Measurements from ENCODE around the gene CADM1. TPM values are rescaled to one million over a fixed set of nuclear protein-coding genes. Genes with fewer than 3 reads are reported as not detected.
A peak's percentile ranks its signal among the peaks of the same experiment; 100 is the strongest.

Gene CADM1
- total and polyA plus RNA-seq, 2 donors (not counting 3 experiments of a cell fraction or from before 2014, with no cell fraction given): 0.52 to 2.6 TPM

GRCh38 chr11:115222863-115223530, 281.2 kb downstream of the CADM1 start:
- ChIA-PET POLR2A (no interaction called here), CTCF (interaction anchor here (0.7 kb wide), 1 partner anchor 142 kb away, joined by 3 read pairs; no protein-coding TSS in a partner anchor)
- Histone ChIP-seq H3K9me1 (replicated peaks; ENCODE audit: control insufficient read depth, extremely low read depth, insufficient read depth, low read length) (no peaks in the 10 kb centered on the region), H3K79me2 (ENCODE audit: control insufficient read depth, insufficient read depth, low read length) (no peaks in the 10 kb centered on the region), H3K4me1 (ENCODE audit: control insufficient read depth, extremely low read depth, insufficient read depth, low read length) (peaks cover 5% of the 10 kb centered on the region), H3K4me3 (replicated peaks in 1 of 3; ENCODE audit: insufficient read depth in 1 of 3, low read depth in 1 of 3, low read length in 3 of 3) (no peak overlapping the region), H3K9me3 (replicated peaks; ENCODE audit: control insufficient read depth, insufficient read depth, low read length) (no peaks in the 10 kb centered on the region), H3K27me3 (ENCODE audit: control insufficient read depth in 2 of 2, insufficient read depth in 2 of 2, low read length in 2 of 2) (no peaks in the 10 kb centered on the region), H2AFZ (ENCODE audit: low read depth, low read length) (no peak overlapping the region), H4K20me1 (replicated peaks; ENCODE audit: control insufficient read depth, extremely low read depth, insufficient read depth, low read length) (no peaks in the 10 kb centered on the region), H3K4me2 (ENCODE audit: insufficient read depth, low read length) (no peak overlapping the region), H3K27ac (ENCODE audit: insufficient read depth, low read depth, low read length) (peak overlapping the region; percentile 17), H3K36me3 (ENCODE audit: control insufficient read depth in 2 of 2, extremely low read depth in 1 of 2, insufficient read depth in 2 of 2, low read length in 2 of 2) (no peaks in the 10 kb centered on the region), H3K9ac (replicated peaks; ENCODE audit: extremely low read depth, insufficient read depth, low read length) (no peak overlapping the region)
- BruUV-seq (replicated peaks): no TSS peak
- TF ChIP-seq MYC (IDR thresholded peaks at IDR 0.05; ENCODE audit: low read depth, low read length): no peak
- DNase-seq (ENCODE audit: low read depth, low spot score): no peak
- dilution Hi-C loops (cut with MboI; ENCODE audit: extremely low pct_ligation_motif_present, low sequenced_read_pairs) (no loop called here), intact Hi-C loops (cut with micrococcal nuclease) (loop anchor here (5.0 kb wide), 1 partner anchor 69 kb away; no protein-coding TSS in a partner anchor)
- no peak for FAIRE-seq

- dilution Hi-C loops (cut with MboI; ENCODE audit: extremely low pct_ligation_motif_present, low sequenced_read_pairs): no loop called here
- no peaks in the 10 kb centered on the region for H3K36me3 ChIP-seq (ENCODE audit: control insufficient read depth in 2 of 2, extremely low read depth in 1 of 2, insufficient read depth in 2 of 2, low read length in 2 of 2)
- H2AFZ ChIP-seq (ENCODE audit: low read depth, low read length): no peak overlapping the region
- no peak overlapping the region for H3K4me3 ChIP-seq (replicated peaks in 1 of 3; ENCODE audit: insufficient read depth in 1 of 3, low read depth in 1 of 3, low read length in 3 of 3)
- no peaks in the 10 kb centered on the region for H3K27me3 ChIP-seq (ENCODE audit: control insufficient read depth in 2 of 2, insufficient read depth in 2 of 2, low read length in 2 of 2)
- intact Hi-C loops (cut with micrococcal nuclease): loop anchor here (5.0 kb wide), 1 partner anchor 70 kb away; no protein-coding TSS in a partner anchor
- no peaks in the 10 kb centered on the region for H4K20me1 ChIP-seq (replicated peaks; ENCODE audit: control insufficient read depth, extremely low read depth, insufficient read depth, low read length)
- peaks cover 5% of the 10 kb centered on the region for H3K4me1 ChIP-seq (ENCODE audit: control insufficient read depth, extremely low read depth, insufficient read depth, low read length)
- no peaks in the 10 kb centered on the region for H3K79me2 ChIP-seq (ENCODE audit: control insufficient read depth, insufficient read depth, low read length)
- no peak overlapping the region for H3K4me2 ChIP-seq (ENCODE audit: insufficient read depth, low read length)
- FAIRE-seq (no peak), DNase-seq (ENCODE audit: low read depth, low spot score) (peak; percentile 40)
- H3K9me1 ChIP-seq (replicated peaks; ENCODE audit: control insufficient read depth, extremely low read depth, insufficient read depth, low read length): no peaks in the 10 kb centered on the region
- no TSS peak for BruUV-seq (replicated peaks)
- ChIA-PET POLR2A (no interaction called here), CTCF (no interaction called here)
- no peak overlapping the region for H3K9ac ChIP-seq (replicated peaks; ENCODE audit: extremely low read depth, insufficient read depth, low read length)
- H3K27ac ChIP-seq (ENCODE audit: insufficient read depth, low read depth, low read length): peak overlapping the region; percentile 17
- TF ChIP-seq MYC (IDR thresholded peaks at IDR 0.05; ENCODE audit: low read depth, low read length) (no peak), JUN (IDR thresholded peaks at IDR 0.05; ENCODE audit: borderline replicate concordance, insufficient read depth, insufficient read length, low read depth) (peak; percentile 86), MAX (IDR thresholded peaks at IDR 0.05; ENCODE audit: insufficient read depth, insufficient read length) (no peak), FOS (IDR thresholded peaks at IDR 0.05; ENCODE audit: borderline replicate concordance, insufficient read depth, low read length) (peak; percentile 42)
- no peaks in the 10 kb centered on the region for H3K9me3 ChIP-seq (replicated peaks; ENCODE audit: control insufficient read depth, insufficient read depth, low read length)
These were observed 281.9 kb downstream of the CADM1 start for GRCh38 chr11:115222218-115222862.
